ENCODE measurements around the gene DDX41.
"Not testable (repeated sequence)": the region's sequence is repeated elsewhere in the genome, so short reads cannot be mapped to it uniquely, and the experiment has no call there.

The DDX41 gene

DNA sequence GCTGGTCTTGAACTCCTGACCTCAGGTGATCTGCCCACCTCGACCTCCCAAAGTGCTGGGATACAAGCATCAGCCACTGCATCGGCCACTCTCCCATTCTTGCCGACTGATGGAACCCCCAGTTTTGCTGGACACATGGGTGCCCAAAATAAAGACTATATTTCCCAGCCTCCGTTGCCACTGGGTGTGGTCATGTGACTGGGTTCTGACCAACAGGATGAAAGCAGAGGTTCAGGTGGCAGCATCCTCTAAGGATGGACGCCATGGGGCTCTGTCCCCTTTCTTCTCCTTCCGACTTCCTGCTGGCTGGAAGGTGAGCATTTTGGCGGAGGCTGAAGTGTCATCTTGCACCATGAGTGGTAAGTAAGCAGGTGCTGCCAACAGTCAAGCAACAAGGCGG, 29.6 kb downstream of the DDX41 start:
- FAIRE-seq = no peak
- no peak for DNase-seq (ENCODE audit: insufficient read length, low spot score)
- no peak for TF ChIP-seq CTCF (IDR thresholded peaks at IDR 0.05; ENCODE audit: insufficient read depth, missing control alignments)

GRCh38 chr5:177486256-177486655, 30.5 kb downstream of the DDX41 start:
- DNase-seq (ENCODE audit: insufficient read length, low spot score) (no peak), FAIRE-seq (no peak)
- no peak for TF ChIP-seq CTCF (IDR thresholded peaks at IDR 0.05; ENCODE audit: insufficient read depth, missing control alignments)

- FAIRE-seq; DNase-seq (ENCODE audit: insufficient read length, low spot score): not testable (repeated sequence)
These were observed 31.0 kb downstream of the DDX41 start for GRCh38 chr5:177485753-177486152.

GRCh38 chr5:177484902-177485549, 31.7 kb downstream of the DDX41 start:
- DNase-seq (ENCODE audit: insufficient read length, low spot score) = no peak
- no peak for FAIRE-seq
- no peak for TF ChIP-seq CTCF (IDR thresholded peaks at IDR 0.05; ENCODE audit: insufficient read depth, missing control alignments)

DNA sequence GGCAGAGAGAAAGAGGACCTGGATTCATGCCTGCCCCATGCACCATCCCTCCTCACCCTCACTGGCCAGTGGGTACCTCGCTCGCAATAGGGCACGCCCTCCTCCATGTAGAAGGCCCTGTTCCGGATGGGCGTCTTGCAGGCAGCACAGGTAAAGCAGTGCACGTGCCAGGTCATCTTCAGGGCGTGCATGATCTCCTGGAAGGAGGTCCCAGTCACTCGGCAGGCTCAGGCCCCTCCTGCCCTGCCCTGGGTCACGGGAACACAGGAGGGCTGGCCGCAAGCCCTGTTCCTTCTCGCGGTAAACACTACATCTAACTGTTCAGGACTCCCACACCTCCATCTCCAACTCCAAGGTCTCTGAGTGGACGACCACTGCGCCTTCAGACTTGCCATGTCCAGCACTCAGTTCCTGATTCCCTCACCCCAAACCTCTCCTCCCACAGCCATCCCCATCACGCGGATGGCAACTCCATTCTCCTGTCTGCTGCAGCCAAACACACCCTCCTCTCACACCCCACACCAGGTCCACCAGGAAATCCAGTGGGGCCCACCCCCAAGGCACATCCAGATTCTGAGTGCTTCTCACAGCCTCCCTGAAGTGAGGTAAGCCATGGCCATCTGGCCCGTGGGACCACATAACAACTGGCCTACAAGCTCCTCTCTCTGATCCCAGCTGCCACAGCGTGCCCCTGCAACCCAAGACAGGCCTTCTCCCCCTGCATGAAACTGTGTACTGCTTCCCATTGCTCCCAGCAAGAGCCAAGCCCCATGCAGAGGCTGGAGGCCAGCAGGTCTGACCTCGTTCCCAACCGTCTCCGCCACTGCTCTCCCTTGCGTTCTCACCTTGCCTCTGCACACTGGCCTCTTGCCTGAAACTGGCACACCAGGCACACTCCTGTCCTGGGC, 32.5 kb downstream of the DDX41 start:
- no peak for TF ChIP-seq CTCF (IDR thresholded peaks at IDR 0.05; ENCODE audit: insufficient read depth, missing control alignments)
- FAIRE-seq = no peak
- DNase-seq (ENCODE audit: insufficient read length, low spot score) = no peak

DNA sequence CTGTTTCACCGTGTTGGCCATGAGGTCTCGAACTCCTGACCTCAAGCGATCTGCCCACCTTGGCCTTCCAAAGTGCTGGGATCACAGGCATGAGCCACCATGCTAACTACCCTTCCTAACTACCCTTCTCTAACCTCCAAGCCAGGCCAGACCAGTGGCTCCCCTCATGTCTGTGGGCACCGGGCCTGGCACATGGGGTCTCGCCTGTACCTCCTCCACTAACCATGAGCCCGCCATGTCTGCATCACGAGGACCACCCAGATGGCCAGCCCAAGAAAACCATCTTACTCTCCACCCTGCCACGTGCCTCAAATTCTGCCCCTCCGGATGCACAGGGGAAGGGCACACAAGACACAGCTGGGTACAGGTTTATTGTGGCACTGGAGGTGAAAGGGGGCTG, 33.7 kb downstream of the DDX41 start:
- FAIRE-seq (no peak), DNase-seq (ENCODE audit: insufficient read length, low spot score) (no peak)
- no peak for TF ChIP-seq CTCF (IDR thresholded peaks at IDR 0.05; ENCODE audit: insufficient read depth, missing control alignments)

- no peak for TF ChIP-seq CTCF (IDR thresholded peaks at IDR 0.05; ENCODE audit: insufficient read depth, missing control alignments)
- FAIRE-seq (no peak), DNase-seq (ENCODE audit: insufficient read length, low spot score) (no peak)
These were observed 34.4 kb downstream of the DDX41 start for GRCh38 chr5:177482359-177482795.
